OCI-LY7 (cell line): ENCODE results near the gene ALG14. TPM values are rescaled to one million over a fixed set of nuclear protein-coding genes. Genes with fewer than 3 reads are reported as not detected.

Source experiments
- BruUV-seq: library from RNA; stranded (reverse); fragments of 400-500 nt; replicated peaks from 2 replicates; lab custom pipeline; 2021; lab: Mats Ljungman, UMichigan
- CTCF ChIA-PET: fragments of 300-600 bp; sonication (Branson Sonifier 250); formaldehyde crosslinking; loops from one replicate; lab custom pipeline; 2022; ENCODE audit warnings: antibody characterized with exemption; ENCODE audit not compliant: unreplicated experiment; lab: Charles Lee
- POLR2A ChIA-PET: fragments of 300-600 bp; sonication (Branson Sonifier 250); formaldehyde crosslinking; loops from one replicate; lab custom pipeline; 2022; ENCODE audit warnings: antibody characterized with exemption; lab: Charles Lee
- DNase-seq: peaks from one replicate; pipeline ENCODE4 v3.0.0-alpha.2; 2015; ENCODE audit warnings: low spot score
- H2AFZ ChIP-seq: fragments of 200-600 bp; sonication (generic), shearing (Covaris generic); 2 replicates; pipeline ENCODE4 v1.6.1; 2014; ENCODE audit warnings: mild to moderate bottlenecking, antibody characterized with exemption, low read length, moderate library complexity
- H3K27ac ChIP-seq: fragments of 200-600 bp; sonication (generic); 2 replicates; pipeline ENCODE4 v1.5.1; 2014; ENCODE audit warnings: mixed run types, low read depth, mild to moderate bottlenecking, moderate library complexity, low read length, inconsistent platforms; ENCODE audit not compliant: poor library complexity, severe bottlenecking
- H3K36me3 ChIP-seq: fragments of 200-600 bp; sonication (generic); 2 replicates; pipeline ENCODE4 v1.6.1; 2014; ENCODE audit warnings: mild to moderate bottlenecking, antibody characterized with exemption, low read length, moderate library complexity, mixed read lengths; ENCODE audit not compliant: insufficient read depth
- H3K4me1 ChIP-seq: fragments of 200-600 bp; sonication (generic); 2 replicates; pipeline ENCODE4 v1.5.1; 2014; ENCODE audit warnings: mild to moderate bottlenecking, low read length; ENCODE audit not compliant: insufficient read depth, poor library complexity, severe bottlenecking
- H3K4me2 ChIP-seq: fragments of 200-600 bp; sonication (generic); 2 replicates; pipeline ENCODE4 v1.6.1; 2014; ENCODE audit warnings: mild to moderate bottlenecking, low read length
- H3K4me3 ChIP-seq: fragments of 200-600 bp; sonication (generic); 2 replicates; pipeline ENCODE4 v1.5.1; 2014; ENCODE audit warnings: mild to moderate bottlenecking, low read depth, low read length; ENCODE audit not compliant: poor library complexity, severe bottlenecking
- H3K79me2 ChIP-seq: fragments of 200-600 bp; sonication (generic); 2 replicates; pipeline ENCODE4 v1.6.1; 2016; ENCODE audit warnings: low read depth, mild to moderate bottlenecking, low read length, moderate library complexity, mixed read lengths; ENCODE audit not compliant: insufficient read depth
- H3K9me2 ChIP-seq: fragments of 200-600 bp; sonication (generic); 2 replicates; pipeline ENCODE4 v1.6.1; 2016; ENCODE audit warnings: mild to moderate bottlenecking, low read length, mixed read lengths; ENCODE audit not compliant: insufficient read depth
- H3K9me3 ChIP-seq: fragments of 200-600 bp; sonication (generic); 2 replicates; pipeline ENCODE4 v1.6.1; 2014; ENCODE audit warnings: mild to moderate bottlenecking, mixed run types, low read length, mixed read lengths
- H4K20me1 ChIP-seq: fragments of 200-600 bp; sonication (generic); 2 replicates; pipeline ENCODE4 v1.6.1; 2014; ENCODE audit warnings: mild to moderate bottlenecking, antibody characterized with exemption, low read length, moderate library complexity, mixed read lengths; ENCODE audit not compliant: insufficient read depth
- EZH2phosphoT487 ChIP-seq: fragments of 200-600 bp; sonication (generic); IDR thresholded peaks from 2 replicates; pipeline ENCODE4 v1.6.1; 2018; ENCODE audit warnings: low read depth, borderline replicate concordance, mild to moderate bottlenecking, mixed run types, antibody characterized with exemption, low read length, moderate library complexity, mixed read lengths
- intact Hi-C: fragments of 100-400 bp; cut with micrococcal nuclease; formaldehyde crosslinking; loops from one replicate; pipeline ENCODE4 v1.10.0; 2022; ENCODE audit not compliant: unreplicated experiment
- total RNA-seq, 2 experiments: library from RNA; depleted of rRNA in 1 of 2; stranded (reverse); fragments of >200 nt in 1 of 2; shearing (Covaris generic) in 1 of 2; gene quantifications; 2 replicates each; pipeline ENCODE4 v1.2.3, GENCODE V29; 2014 to 2022
- TF ChIP-seq, protein P1 (sequence below): fragments of 200-600 bp; sonication (generic); conservative IDR thresholded peaks from 2 replicates; pipeline ENCODE4 v1.5.1; 2014; ENCODE audit warnings: mild to moderate bottlenecking, antibody characterized with exemption, low read length, moderate library complexity, mixed read lengths

Gene ALG14
- total RNA-seq, 2 experiments from 2014 or later = 1.6 to 8.3 TPM

DNA sequence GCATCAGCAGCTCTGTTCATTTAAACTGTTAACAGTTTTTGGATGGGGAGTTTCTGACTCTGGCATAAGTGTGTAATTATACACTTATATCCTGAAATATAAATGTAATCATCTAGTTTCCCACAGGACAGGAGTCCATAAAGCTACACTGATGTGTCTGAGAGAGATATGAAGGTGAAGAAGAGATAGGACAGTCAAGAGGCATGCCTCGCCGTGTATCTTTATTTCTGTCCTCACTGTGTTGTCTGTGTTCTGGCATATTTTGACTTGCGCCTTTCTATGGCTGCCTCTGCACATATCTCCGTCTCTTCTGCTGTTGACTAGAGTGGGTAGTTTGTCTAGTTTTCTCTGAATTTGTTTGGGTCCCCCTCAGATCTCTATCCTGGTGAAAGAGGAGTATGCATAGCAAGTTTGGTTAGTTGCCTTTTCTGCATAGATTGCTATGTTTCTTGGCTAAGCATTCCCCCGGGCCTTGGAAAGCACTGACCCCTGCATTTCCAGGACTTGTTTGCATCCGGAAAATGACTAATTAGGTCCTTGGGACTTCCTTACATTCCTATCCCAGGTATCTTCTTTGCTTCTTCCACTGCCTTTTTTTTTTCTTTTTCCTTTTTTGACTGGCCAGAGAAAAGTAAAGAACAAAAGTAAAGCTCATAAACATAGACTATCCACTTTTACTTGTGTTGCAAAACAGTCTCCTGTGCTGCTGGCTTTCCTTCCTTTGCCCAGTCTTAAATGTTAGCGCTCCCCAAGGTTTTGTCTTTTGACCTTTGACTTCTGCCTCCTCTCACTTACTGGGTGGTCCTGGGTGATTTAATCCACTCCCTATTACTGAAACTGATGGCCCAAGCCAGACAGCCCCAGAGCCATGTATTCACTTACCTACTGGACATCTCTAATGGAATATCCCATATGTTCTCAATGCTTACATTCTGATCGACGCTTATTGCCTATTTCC, 118.2 kb downstream of the ALG14 start:
- no peak overlapping the region for H2AFZ ChIP-seq
- no peak for DNase-seq
- BruUV-seq = no TSS peak
- H3K36me3 ChIP-seq = no peaks in the 10 kb centered on the region
- ChIA-PET POLR2A (interaction anchor here (0.7 kb wide), 1 partner anchor 71 kb away, joined by 3 read pairs; no protein-coding TSS in a partner anchor), CTCF (no interaction called here)
- H4K20me1 ChIP-seq = no peaks in the 10 kb centered on the region
- no peak overlapping the region for H3K4me3 ChIP-seq
- no peak overlapping the region for H3K27ac ChIP-seq
- no peaks in the 10 kb centered on the region for H3K9me2 ChIP-seq
- intact Hi-C loops = no loop called here
- no peaks in the 10 kb centered on the region for H3K4me1 ChIP-seq
- no peak overlapping the region for H3K4me2 ChIP-seq
- no peaks in the 10 kb centered on the region for H3K9me3 ChIP-seq
- no peaks in the 10 kb centered on the region for H3K79me2 ChIP-seq
- no peak for TF ChIP-seq EZH2phosphoT487
- TF ChIP-seq, protein P1, sequence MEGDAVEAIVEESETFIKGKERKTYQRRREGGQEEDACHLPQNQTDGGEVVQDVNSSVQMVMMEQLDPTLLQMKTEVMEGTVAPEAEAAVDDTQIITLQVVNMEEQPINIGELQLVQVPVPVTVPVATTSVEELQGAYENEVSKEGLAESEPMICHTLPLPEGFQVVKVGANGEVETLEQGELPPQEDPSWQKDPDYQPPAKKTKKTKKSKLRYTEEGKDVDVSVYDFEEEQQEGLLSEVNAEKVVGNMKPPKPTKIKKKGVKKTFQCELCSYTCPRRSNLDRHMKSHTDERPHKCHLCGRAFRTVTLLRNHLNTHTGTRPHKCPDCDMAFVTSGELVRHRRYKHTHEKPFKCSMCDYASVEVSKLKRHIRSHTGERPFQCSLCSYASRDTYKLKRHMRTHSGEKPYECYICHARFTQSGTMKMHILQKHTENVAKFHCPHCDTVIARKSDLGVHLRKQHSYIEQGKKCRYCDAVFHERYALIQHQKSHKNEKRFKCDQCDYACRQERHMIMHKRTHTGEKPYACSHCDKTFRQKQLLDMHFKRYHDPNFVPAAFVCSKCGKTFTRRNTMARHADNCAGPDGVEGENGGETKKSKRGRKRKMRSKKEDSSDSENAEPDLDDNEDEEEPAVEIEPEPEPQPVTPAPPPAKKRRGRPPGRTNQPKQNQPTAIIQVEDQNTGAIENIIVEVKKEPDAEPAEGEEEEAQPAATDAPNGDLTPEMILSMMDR = no peak

DNA sequence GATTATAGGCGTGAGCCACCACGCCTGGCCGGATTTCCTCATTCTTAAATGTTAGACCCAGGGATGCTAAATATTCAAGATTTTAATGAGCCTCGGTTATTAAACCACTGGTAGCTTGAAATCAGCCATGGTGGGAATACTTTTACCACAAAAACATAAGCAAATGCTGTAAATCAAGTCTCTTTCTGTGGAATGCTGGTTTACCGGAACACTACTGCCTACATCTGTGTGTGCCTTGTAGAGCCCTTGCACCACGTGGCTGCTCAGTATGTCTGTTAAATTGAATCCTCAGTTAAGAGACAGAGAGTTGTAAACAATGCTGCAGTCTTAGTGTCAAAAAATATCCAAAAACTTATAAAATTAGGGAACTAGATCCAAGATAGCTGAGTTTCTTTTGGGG, 119.0 kb downstream of the ALG14 start:
- POLR2A ChIA-PET = interaction anchor here (0.6 kb wide), 1 partner anchor 8 kb away, joined by 5 read pairs; no protein-coding TSS in a partner anchor
- Histone ChIP-seq H4K20me1 (no peaks in the 10 kb centered on the region), H3K36me3 (no peaks in the 10 kb centered on the region), H3K4me1 (no peaks in the 10 kb centered on the region), H3K79me2 (no peaks in the 10 kb centered on the region), H2AFZ (no peak overlapping the region), H3K4me3 (no peak overlapping the region), H3K4me2 (no peak overlapping the region), H3K9me2 (no peaks in the 10 kb centered on the region), H3K27ac (no peak overlapping the region), H3K9me3 (no peaks in the 10 kb centered on the region)
- CTCF ChIA-PET = no interaction called here
- no peak for DNase-seq
- no peak for TF ChIP-seq EZH2phosphoT487
- TF ChIP-seq, protein P1 = no peak
- intact Hi-C loops = no loop called here
- BruUV-seq = no TSS peak

DNA sequence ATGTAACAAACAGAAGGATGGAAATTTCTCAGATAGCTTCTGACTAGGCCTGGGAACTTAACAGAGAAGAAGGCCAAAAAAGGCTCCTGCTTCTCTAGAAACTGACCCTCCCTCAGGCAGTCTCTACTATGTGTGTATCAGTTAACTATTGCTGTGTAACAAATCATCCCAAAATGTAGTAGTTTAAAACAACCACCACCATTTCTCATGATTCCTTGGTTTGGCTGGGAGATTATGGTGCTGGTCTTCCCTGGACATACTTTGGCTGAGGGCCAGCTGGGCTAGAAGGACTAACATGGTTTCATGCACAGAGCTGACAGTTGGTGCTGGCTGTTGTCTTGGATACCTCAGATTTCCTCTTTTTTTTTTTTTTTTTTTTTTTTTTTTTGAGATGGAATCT, 119.6 kb downstream of the ALG14 start:
- Histone ChIP-seq H4K20me1 (no peaks in the 10 kb centered on the region), H3K79me2 (no peaks in the 10 kb centered on the region), H3K9me2 (no peaks in the 10 kb centered on the region), H3K27ac (no peak overlapping the region), H3K4me1 (no peaks in the 10 kb centered on the region), H3K36me3 (no peaks in the 10 kb centered on the region), H3K4me3 (no peak overlapping the region), H3K4me2 (no peak overlapping the region), H3K9me3 (no peaks in the 10 kb centered on the region), H2AFZ (no peak overlapping the region)
- CTCF ChIA-PET = no interaction called here
- TF ChIP-seq, protein P1 = no peak
- TF ChIP-seq EZH2phosphoT487 = no peak
- no TSS peak for BruUV-seq
- POLR2A ChIA-PET = interaction anchor here (0.6 kb wide), 1 partner anchor 9 kb away, joined by 5 read pairs; no protein-coding TSS in a partner anchor
- DNase-seq = no peak
- intact Hi-C loops = no loop called here
